Adipocyte (in vitro differentiated cells): ENCODE results near the gene CH25H.
"Not testable (repeated sequence)": the region's sequence is repeated elsewhere in the genome, so short reads cannot be mapped to it uniquely, and the experiment has no call there.

Experiments
- DNase-seq: peaks from one replicate; pipeline ENCODE4 v3.0.0-alpha.2; 2015; ENCODE audit warnings: low read depth
- H3K27me3 ChIP-seq: replicated peaks from 2 replicates; pipeline ENCODE4 v1.7.0; 2013; ENCODE audit warnings: mild to moderate bottlenecking, low read length, moderate library complexity; ENCODE audit not compliant: control insufficient read depth, insufficient read depth
- H3K36me3 ChIP-seq: 2 replicates; pipeline ENCODE4 v1.7.0; 2013; ENCODE audit warnings: low read length, mild to moderate bottlenecking, moderate library complexity; ENCODE audit not compliant: control insufficient read depth, insufficient read depth, severe bottlenecking
- H3K4me1 ChIP-seq: 2 replicates; pipeline ENCODE4 v1.7.0; 2013; ENCODE audit warnings: mild to moderate bottlenecking, low read length, moderate library complexity; ENCODE audit not compliant: control insufficient read depth, insufficient read depth
- H3K4me3 ChIP-seq: 2 replicates; pipeline ENCODE4 v1.7.0; 2013; ENCODE audit warnings: mild to moderate bottlenecking, low read length, moderate library complexity
- H3K9ac ChIP-seq: 2 replicates; pipeline ENCODE4 v1.7.0; 2013; ENCODE audit warnings: mild to moderate bottlenecking, low read length, moderate library complexity
- H3K9me3 ChIP-seq: 2 replicates; pipeline ENCODE4 v1.7.0; 2013; ENCODE audit warnings: mild to moderate bottlenecking, low read length, moderate library complexity; ENCODE audit not compliant: control insufficient read depth

The CH25H gene

DNA sequence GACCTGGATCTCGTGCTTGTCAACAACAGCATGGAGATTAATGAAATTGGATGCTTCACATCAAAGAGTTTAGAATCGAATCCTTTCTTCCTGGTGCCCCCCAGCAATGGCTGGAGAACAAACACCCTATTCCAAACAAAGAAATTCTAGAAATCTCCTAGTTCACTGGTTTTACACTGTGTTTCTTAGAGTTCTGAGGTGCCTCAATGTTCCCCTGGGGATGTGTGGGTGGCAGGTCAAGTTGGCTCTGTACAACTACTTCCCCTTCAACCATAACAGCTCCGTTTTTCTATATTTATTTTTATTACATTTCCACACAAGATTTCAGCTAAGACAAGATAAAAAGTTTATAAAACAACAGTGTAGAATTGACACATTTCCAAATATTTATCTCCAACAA is 22.5 kb downstream of the CH25H start:
- Histone ChIP-seq H3K4me3 (no peak overlapping the region), H3K9me3 (peaks cover 11% of the 10 kb centered on the region), H3K27me3 (no peaks in the 10 kb centered on the region), H3K9ac (no peak overlapping the region), H3K36me3 (no peaks in the 10 kb centered on the region), H3K4me1 (peaks cover 6% of the 10 kb centered on the region)
- DNase-seq, result no peak

DNA sequence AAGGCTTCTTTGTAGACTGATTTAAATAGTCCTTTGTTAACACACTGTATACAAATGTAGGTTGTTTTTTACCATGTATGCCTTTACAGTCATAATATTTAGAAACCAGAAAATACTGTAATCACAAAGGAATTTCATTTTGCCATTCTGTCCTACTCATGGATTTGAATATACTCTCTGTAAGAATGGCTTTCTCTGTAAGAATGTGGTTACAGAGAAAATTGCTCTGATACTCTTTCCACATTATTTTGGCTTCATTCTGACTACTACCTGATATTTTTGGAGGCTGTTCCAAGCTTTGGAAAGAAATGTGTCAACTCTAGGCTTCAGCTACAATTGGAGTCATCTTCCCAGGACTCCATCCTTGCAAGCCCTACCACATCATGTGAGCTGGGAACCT is 23.5 kb downstream of the CH25H start:
- Histone ChIP-seq H3K4me1 (peaks cover 6% of the 10 kb centered on the region), H3K9me3 (peaks cover 11% of the 10 kb centered on the region), H3K27me3 (no peaks in the 10 kb centered on the region), H3K36me3 (no peaks in the 10 kb centered on the region), H3K4me3 (no peak overlapping the region), H3K9ac (no peak overlapping the region)
- DNase-seq, result peak; percentile 46

DNA sequence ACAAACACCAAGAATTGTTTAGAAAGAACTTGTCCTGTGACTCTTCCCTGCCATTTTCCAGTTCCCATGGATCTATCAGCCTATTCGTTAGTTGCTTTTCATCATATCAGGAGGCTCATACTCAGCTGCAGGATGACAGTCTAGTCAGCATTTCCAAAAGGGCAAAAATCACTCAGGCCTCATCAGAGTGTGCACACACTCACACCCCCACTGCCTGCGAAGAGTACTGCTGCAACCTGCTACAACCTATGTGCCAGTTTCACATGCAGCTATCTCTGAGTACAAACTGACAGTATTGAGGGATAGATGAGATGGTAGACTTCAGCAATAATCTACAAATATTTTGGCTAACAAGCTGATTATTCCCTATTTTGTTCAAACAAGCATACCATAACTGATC is 24.2 kb downstream of the CH25H start:
- Histone ChIP-seq H3K4me1 (peaks cover 6% of the 10 kb centered on the region), H3K27me3 (no peaks in the 10 kb centered on the region), H3K4me3 (no peak overlapping the region), H3K36me3 (no peaks in the 10 kb centered on the region), H3K9ac (no peak overlapping the region), H3K9me3 (peaks cover 11% of the 10 kb centered on the region)
- DNase-seq, result no peak

DNA sequence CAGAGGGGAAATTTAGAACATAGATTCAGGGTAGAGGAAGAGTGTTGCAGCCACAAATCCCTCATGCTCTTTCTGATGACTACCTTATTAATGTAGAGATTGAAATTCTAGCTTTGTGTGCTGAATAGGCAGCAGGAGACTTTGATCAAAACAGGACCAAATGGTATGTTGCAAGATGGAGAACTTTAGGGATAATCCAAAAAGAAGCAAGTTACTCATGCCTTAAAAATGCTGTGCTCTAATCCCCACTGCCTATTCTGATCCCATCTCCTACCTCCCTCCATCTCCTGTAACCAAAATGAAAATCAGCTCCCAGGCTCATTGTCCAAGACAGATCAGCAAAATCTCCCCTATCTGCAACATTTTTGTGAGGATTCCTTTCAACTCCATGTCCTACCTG is 31.3 kb downstream of the CH25H start:
- no peak overlapping the region for H3K4me3 ChIP-seq
- no peaks in the 10 kb centered on the region for H3K27me3 ChIP-seq
- H3K9ac ChIP-seq, result no peak overlapping the region
- H3K9me3 ChIP-seq, result peaks cover 9% of the 10 kb centered on the region
- H3K36me3 ChIP-seq, result no peaks in the 10 kb centered on the region
- peaks cover 19% of the 10 kb centered on the region for H3K4me1 ChIP-seq
- DNase-seq, result peak; percentile 22

DNA sequence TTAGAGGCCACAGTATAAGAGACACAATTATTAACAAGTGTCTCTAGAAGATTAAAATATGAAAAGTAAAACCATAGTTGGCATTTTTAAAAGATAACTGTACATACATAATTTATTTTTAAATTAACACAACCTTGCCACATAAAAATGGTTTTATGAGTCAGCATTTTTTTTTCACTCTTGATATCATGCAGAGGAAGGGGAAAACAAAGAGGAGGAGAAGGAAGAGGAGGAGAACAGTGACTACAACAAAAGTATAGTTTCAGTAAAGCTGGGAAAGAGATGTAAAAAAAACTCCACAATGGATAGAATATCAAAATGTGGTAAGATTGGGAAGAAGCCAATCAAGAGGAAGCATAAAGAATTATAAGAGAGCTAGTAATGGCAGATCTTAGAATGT is 34.0 kb downstream of the CH25H start:
- H3K9ac ChIP-seq, result no peak overlapping the region
- no peaks in the 10 kb centered on the region for H3K9me3 ChIP-seq
- H3K27me3 ChIP-seq, result no peaks in the 10 kb centered on the region
- DNase-seq, result peak; percentile 33
- H3K36me3 ChIP-seq, result no peaks in the 10 kb centered on the region
- no peak overlapping the region for H3K4me3 ChIP-seq
- peaks cover 32% of the 10 kb centered on the region for H3K4me1 ChIP-seq

DNA sequence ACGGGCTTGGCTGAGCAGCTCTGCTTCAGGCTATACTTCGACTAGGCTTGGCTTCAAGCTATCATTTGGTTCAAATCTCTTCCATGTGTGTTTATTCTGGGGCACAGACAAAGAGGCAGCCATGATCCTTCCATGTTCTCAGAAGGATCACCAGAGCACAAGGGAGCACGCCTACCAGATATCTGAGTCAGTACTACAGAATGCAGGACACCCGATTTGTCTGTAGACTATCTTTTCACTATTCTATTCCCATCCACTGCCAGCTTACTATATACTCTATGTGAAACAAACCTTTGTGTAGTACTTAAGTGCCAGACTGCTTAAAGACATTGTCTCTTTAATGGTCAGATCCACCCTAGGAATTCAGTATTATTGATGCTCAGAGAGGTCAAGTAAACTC is 35.1 kb downstream of the CH25H start:
- H3K27me3 ChIP-seq, result no peaks in the 10 kb centered on the region
- H3K9ac ChIP-seq, result no peak overlapping the region
- H3K36me3 ChIP-seq, result no peaks in the 10 kb centered on the region
- H3K4me1 ChIP-seq, result peaks cover 42% of the 10 kb centered on the region
- H3K4me3 ChIP-seq, result no peak overlapping the region
- no peaks in the 10 kb centered on the region for H3K9me3 ChIP-seq
- DNase-seq, result peak; percentile 72

DNA sequence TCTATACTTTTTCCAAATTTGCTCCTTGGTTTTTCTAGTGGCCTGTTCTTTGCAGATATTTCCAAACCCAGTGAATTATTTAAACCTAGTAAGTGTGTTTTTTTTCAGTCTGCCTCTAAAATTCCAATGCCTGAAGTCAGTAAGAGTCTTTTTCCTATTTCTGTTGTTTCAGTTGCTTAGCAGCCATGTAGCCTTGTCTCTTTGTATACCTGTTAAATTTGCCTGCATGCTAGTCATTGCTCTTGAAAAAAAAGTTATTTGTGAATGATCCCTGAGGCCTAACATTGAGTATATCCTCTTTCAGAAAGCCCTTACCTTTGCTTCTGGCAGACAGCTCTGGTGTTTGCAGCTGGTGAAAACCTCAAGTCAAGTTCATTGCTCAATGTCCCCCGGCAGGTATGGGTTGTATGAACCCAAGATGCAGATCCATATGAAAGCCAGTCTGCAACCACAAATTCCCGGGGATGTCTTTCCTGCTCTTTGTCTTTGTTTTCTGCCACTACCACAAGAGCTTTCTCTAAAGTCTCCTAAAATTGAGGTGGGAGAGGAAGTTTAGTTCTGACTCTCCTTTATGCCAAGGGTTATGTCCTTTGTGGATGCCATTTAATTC is 35.7 kb downstream of the CH25H start:
- Histone ChIP-seq H3K4me1 (peaks cover 43% of the 10 kb centered on the region), H3K27me3 (no peaks in the 10 kb centered on the region), H3K36me3 (no peaks in the 10 kb centered on the region), H3K9ac (no peak overlapping the region), H3K4me3 (no peak overlapping the region), H3K9me3 (no peaks in the 10 kb centered on the region)
- peak; percentile 52 for DNase-seq

DNA sequence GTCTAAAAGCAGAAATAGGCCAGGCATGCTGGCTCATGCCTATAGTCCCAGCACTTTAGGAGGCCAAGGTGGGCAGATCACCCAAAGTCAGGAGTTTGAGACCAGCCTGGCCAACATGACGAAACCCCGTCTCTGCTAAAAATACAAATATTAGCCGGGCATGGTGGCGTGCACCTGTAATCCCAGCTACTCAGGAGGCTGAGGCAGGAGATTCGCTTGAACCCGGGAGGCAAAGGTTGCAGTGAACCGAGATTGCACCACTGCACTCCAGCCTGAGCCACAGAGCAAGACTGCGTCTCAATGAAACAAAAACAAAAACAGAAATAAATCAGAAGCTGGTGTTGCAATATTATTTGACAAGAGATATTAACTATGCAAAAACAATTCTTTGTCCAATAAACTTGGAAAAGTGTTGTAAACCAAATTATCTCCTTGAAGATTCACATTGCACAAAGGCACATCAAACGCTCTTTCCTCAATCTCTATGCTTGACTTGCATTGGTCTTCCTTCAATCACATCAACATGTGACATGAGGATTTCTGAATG is 38.7 kb downstream of the CH25H start:
- not testable (repeated sequence) for H3K36me3 ChIP-seq, DNase-seq, H3K4me3 ChIP-seq, H3K27me3 ChIP-seq, H3K9ac ChIP-seq, H3K9me3 ChIP-seq
- H3K4me1 ChIP-seq, result peaks cover 47% of the 10 kb centered on the region

DNA sequence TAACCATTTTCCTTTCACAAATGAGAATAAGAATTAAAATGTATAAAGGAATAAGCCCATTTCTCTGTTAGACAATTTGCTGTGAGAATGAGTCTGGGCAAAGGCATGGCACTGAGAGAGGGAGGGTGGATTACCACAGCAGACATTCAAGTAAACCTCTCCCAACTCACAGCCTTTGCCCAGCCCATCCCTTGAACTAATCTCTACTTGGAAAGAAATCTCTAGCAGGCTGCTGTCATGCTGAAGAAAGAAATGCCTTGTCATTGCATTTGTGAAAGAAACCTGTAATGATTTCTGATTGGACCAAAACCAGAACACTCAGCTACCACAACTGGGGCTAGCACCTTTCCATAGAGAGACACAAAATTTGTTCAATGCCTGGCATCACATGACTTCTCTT is 39.2 kb downstream of the CH25H start:
- Histone ChIP-seq H3K27me3 (no peaks in the 10 kb centered on the region), H3K4me3 (no peak overlapping the region), H3K9me3 (no peaks in the 10 kb centered on the region), H3K4me1 (peaks cover 47% of the 10 kb centered on the region), H3K36me3 (no peaks in the 10 kb centered on the region), H3K9ac (peak overlapping the region; percentile 20)
- peak; percentile 47 for DNase-seq

DNA sequence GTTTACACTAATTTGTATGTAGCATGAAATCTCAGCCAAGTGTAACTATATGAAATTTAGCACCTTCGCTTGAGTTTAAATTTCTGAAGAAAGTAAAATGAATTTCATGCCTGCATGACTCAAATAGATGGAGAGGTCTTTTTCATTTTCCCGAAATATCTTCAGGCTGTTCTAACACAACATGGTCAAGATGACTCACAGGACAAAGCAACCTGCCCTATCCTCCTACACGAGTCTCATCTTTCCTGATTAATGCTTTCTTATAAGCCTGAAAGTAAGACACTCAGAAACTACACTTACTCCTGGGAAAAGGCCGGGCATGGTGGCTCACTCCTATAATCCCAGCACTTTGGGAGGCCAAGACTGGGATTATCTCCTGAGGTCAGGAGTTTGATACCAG is 41.2 kb downstream of the CH25H start:
- Histone ChIP-seq H3K9ac (no peak overlapping the region), H3K9me3 (no peaks in the 10 kb centered on the region), H3K4me1 (peaks cover 44% of the 10 kb centered on the region), H3K36me3 (no peaks in the 10 kb centered on the region), H3K27me3 (no peaks in the 10 kb centered on the region), H3K4me3 (no peak overlapping the region)
- peak; percentile 46 for DNase-seq

DNA sequence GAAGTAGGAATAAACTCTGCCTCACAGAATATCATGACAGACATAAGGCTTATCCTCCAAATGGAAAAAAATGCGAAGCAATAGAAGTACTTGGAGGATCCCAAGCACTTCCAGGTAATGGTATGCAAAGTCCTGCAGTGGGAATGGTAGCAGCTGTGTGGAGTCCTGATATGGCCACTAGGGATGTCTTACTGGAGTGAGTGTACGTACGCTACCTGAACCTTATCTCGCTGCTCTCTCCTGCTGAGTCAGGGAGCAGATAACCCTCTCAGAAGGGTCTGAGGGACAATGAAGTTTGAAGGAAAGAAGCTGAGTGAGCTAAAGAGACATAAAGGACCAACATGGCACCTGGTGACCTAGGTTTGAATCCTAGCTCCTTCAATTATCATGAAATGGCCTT is 42.2 kb downstream of the CH25H start:
- DNase-seq, result no peak
- H3K27me3 ChIP-seq, result no peaks in the 10 kb centered on the region
- no peak overlapping the region for H3K9ac ChIP-seq
- no peaks in the 10 kb centered on the region for H3K9me3 ChIP-seq
- H3K4me1 ChIP-seq, result peaks cover 51% of the 10 kb centered on the region
- no peaks in the 10 kb centered on the region for H3K36me3 ChIP-seq
- H3K4me3 ChIP-seq, result no peak overlapping the region

DNA sequence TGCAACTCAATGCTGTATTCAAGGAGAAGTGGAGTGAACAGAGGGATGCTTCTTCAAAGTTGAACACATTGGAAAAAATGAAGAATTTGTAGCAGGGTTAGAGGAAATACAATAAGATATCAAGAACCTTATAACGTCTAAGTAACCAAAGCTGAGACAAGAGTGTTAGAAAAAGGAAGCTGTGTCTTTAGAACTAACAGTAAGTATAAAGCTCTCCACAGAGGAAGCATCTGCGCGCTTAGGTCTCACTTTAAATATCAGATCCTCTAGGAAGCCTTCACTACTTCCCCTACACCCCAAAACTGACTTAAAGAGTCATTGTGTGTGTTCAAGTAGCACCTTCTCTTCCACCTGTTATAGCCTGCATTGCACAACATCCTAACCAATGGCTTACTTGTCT is 43.0 kb downstream of the CH25H start:
- DNase-seq, result no peak
- no peak overlapping the region for H3K4me3 ChIP-seq
- H3K4me1 ChIP-seq, result peaks cover 56% of the 10 kb centered on the region
- no peaks in the 10 kb centered on the region for H3K9me3 ChIP-seq
- no peaks in the 10 kb centered on the region for H3K27me3 ChIP-seq
- H3K36me3 ChIP-seq, result no peaks in the 10 kb centered on the region
- H3K9ac ChIP-seq, result no peak overlapping the region
